IMR-90 (cell line): ENCODE measurements around the gene PELI1. TPM values are rescaled to one million over a fixed set of nuclear protein-coding genes. Genes with fewer than 3 reads are reported as not detected.

ENCODE experiments used
- ATAC-seq: fragments of 200-7000 bp; cut with Tn5 transposase; 2 replicates; pipeline ENCODE4 v1.9.1; 2020; ENCODE audit warnings: low read depth, mild to moderate bottlenecking, moderate library complexity
- BruUV-seq: library from RNA; stranded (reverse); fragments of 400-500 nt; replicated peaks from 2 replicates; lab custom pipeline; 2021; lab: Mats Ljungman, UMichigan
- CTCF ChIA-PET: fragments of 300-600 bp; formaldehyde crosslinking; extraction: SDS; loops from one replicate; lab custom pipeline; 2021; ENCODE audit warnings: antibody characterized with exemption; lab: Yijun Ruan, JAX
- POLR2A ChIA-PET: fragments of 300-600 bp; sonication (Branson Sonifier 250); formaldehyde crosslinking; loops from one replicate; lab custom pipeline; 2022; ENCODE audit warnings: antibody characterized with exemption; ENCODE audit not compliant: unreplicated experiment; lab: Charles Lee
- DNase-seq: peaks from one replicate; pipeline ENCODE4 v3.0.0; 2013
- H2AFZ ChIP-seq: replicated peaks from 2 replicates; pipeline ENCODE3; 2013; ENCODE audit warnings: low read length, mild to moderate bottlenecking; ENCODE audit not compliant: poor library complexity
- H2AK5ac ChIP-seq: 2 replicates; pipeline ENCODE4 v1.6.1; 2013; ENCODE audit warnings: low read depth, low read length, inconsistent platforms
- H2AK9ac ChIP-seq: replicated peaks from 2 replicates; pipeline ENCODE3; 2013; ENCODE audit warnings: mild to moderate bottlenecking, low read depth, low read length, moderate library complexity; ENCODE audit not compliant: poor library complexity
- H2BK120ac ChIP-seq: 2 replicates; pipeline ENCODE4 v1.6.1; 2013; ENCODE audit warnings: low read depth, low read length, inconsistent platforms
- H2BK15ac ChIP-seq: 3 replicates; pipeline ENCODE4 v1.6.1; 2013; ENCODE audit warnings: low read depth, low read length, inconsistent platforms
- H2BK20ac ChIP-seq: 2 replicates; pipeline ENCODE4 v1.6.1; 2013; ENCODE audit warnings: low read depth, mild to moderate bottlenecking, inconsistent platforms, low read length, moderate library complexity
- H2BK5ac ChIP-seq: 2 replicates; pipeline ENCODE4 v1.6.1; 2013; ENCODE audit warnings: mild to moderate bottlenecking, low read depth, low read length, inconsistent platforms; ENCODE audit not compliant: poor library complexity, severe bottlenecking
- H3K14ac ChIP-seq: replicated peaks from 2 replicates; pipeline ENCODE4 v1.6.1; 2013; ENCODE audit warnings: low read depth, low read length, inconsistent platforms
- H3K18ac ChIP-seq: 2 replicates; pipeline ENCODE4 v1.6.1; 2013; ENCODE audit warnings: low read depth, low read length, control low read depth
- H3K23ac ChIP-seq: 2 replicates; pipeline ENCODE4 v1.6.1; 2013; ENCODE audit warnings: low read depth, low read length, inconsistent platforms
- H3K27ac ChIP-seq: 2 replicates; pipeline ENCODE4 v1.5.1; 2013; ENCODE audit warnings: mild to moderate bottlenecking, control low read depth, low read length; ENCODE audit not compliant: insufficient read depth
- H3K27me3 ChIP-seq: 2 replicates; pipeline ENCODE4 v1.6.1; 2013; ENCODE audit warnings: low read length; ENCODE audit not compliant: control insufficient read depth, insufficient read depth
- H3K36me3 ChIP-seq: 2 replicates; pipeline ENCODE4 v1.6.1; 2013; ENCODE audit warnings: low read length, mixed read lengths; ENCODE audit not compliant: control insufficient read depth, insufficient read depth
- H3K4ac ChIP-seq: 2 replicates; pipeline ENCODE4 v1.6.1; 2013; ENCODE audit warnings: low read depth, low read length, inconsistent platforms
- H3K4me1 ChIP-seq: 2 replicates; pipeline ENCODE4 v1.6.1; 2013; ENCODE audit warnings: low read length, mixed read lengths; ENCODE audit not compliant: control insufficient read depth, insufficient read depth
- H3K4me2 ChIP-seq: 2 replicates; pipeline ENCODE4 v1.6.1; 2013; ENCODE audit warnings: low read depth, mild to moderate bottlenecking, control low read depth, low read length, moderate library complexity
- H3K4me3 ChIP-seq: 2 replicates; pipeline ENCODE4 v1.5.1; 2013; ENCODE audit warnings: low read depth, mild to moderate bottlenecking, control low read depth, low read length, moderate library complexity; ENCODE audit not compliant: insufficient read depth
- H3K56ac ChIP-seq: 2 replicates; pipeline ENCODE4 v1.6.1; 2013; ENCODE audit warnings: low read length, inconsistent platforms; ENCODE audit not compliant: insufficient read depth; ENCODE audit errors: extremely low read depth
- H3K79me1 ChIP-seq, 2 experiments: 2 replicates each; pipeline ENCODE4 v1.6.1; 2013; ENCODE audit warnings: low read length in 2 of 2, inconsistent platforms in 1 of 2, low read depth in 1 of 2
- H3K9ac ChIP-seq: 2 replicates; pipeline ENCODE4 v1.6.1; 2013; ENCODE audit warnings: low read depth, low read length, control low read depth
- H3K9me1 ChIP-seq: 2 replicates; pipeline ENCODE4 v1.6.1; 2013; ENCODE audit warnings: low read length, inconsistent platforms; ENCODE audit not compliant: insufficient read depth
- H3K9me3 ChIP-seq: 2 replicates; pipeline ENCODE4 v1.6.1; 2013; ENCODE audit warnings: low read length; ENCODE audit not compliant: control insufficient read depth, insufficient read depth
- H4K20me1 ChIP-seq: 2 replicates; pipeline ENCODE4 v1.6.1; 2013; ENCODE audit warnings: low read length, inconsistent platforms; ENCODE audit not compliant: insufficient read depth
- H4K5ac ChIP-seq: 2 replicates; pipeline ENCODE4 v1.6.1; 2013; ENCODE audit warnings: mild to moderate bottlenecking, low read depth, low read length, control low read depth
- H4K8ac ChIP-seq, 2 experiments: 2 replicates each; pipeline ENCODE4 v1.6.1; 2013; ENCODE audit warnings: low read depth in 2 of 2, low read length in 2 of 2, control low read depth in 1 of 2, inconsistent platforms in 1 of 2
- H4K91ac ChIP-seq: 2 replicates; pipeline ENCODE4 v1.6.1; 2013; ENCODE audit warnings: low read depth, low read length, inconsistent platforms; ENCODE audit not compliant: insufficient read depth
- BHLHE40 ChIP-seq: fragments of 150-350 bp; IDR thresholded peaks from 2 replicates; pipeline ENCODE4 v1.6.1; 2016; ENCODE audit warnings: mild to moderate bottlenecking, low read depth, low read length
- CEBPB ChIP-seq: IDR thresholded peaks from 2 replicates; pipeline ENCODE4 v1.6.1; 2012; ENCODE audit warnings: low read depth, low read length, improper control_type of control experiment
- CHD1 ChIP-seq: IDR thresholded peaks from 2 replicates; pipeline ENCODE4 v1.6.1; 2012; ENCODE audit warnings: low read depth, low read length, improper control_type of control experiment
- FOS ChIP-seq: fragments of 150-350 bp; IDR thresholded peaks from 2 replicates; pipeline ENCODE4 v1.6.1; 2016; ENCODE audit warnings: low read depth, low read length
- MAFK ChIP-seq: IDR thresholded peaks from 2 replicates; pipeline ENCODE4 v1.6.1; 2012; ENCODE audit warnings: low read depth, low read length, improper control_type of control experiment
- MXI1 ChIP-seq: IDR thresholded peaks from 2 replicates; pipeline ENCODE4 v1.6.1; 2012; ENCODE audit warnings: low read depth, mild to moderate bottlenecking, low read length, moderate library complexity, borderline replicate concordance
- NFE2L2 ChIP-seq: fragments of 150-350 bp; IDR thresholded peaks from 2 replicates; pipeline ENCODE4 v1.6.1; 2016; ENCODE audit warnings: low read depth, mild to moderate bottlenecking, low read length
- RAD21 ChIP-seq: IDR thresholded peaks from 2 replicates; pipeline ENCODE4 v1.6.1; 2012; ENCODE audit warnings: low read length, improper control_type of control experiment
- RCOR1 ChIP-seq: IDR thresholded peaks from 2 replicates; pipeline ENCODE4 v1.6.1; 2012; ENCODE audit warnings: mild to moderate bottlenecking, low read length, improper control_type of control experiment; ENCODE audit not compliant: insufficient replicate concordance
- RFX5 ChIP-seq: IDR thresholded peaks from 2 replicates; pipeline ENCODE4 v1.8.0; 2012; ENCODE audit warnings: low read depth, mild to moderate bottlenecking, low read length, moderate library complexity
- SMC3 ChIP-seq: fragments of 150-350 bp; IDR thresholded peaks from 2 replicates; pipeline ENCODE4 v1.6.1; 2016; ENCODE audit warnings: low read depth, mild to moderate bottlenecking, antibody characterized with exemption, low read length, moderate library complexity
- WGBS, 2 experiments: methylation state at CpG; one replicate each; pipeline versions ENCODE4 v1.1.5 to v1.1.7; 2013; ENCODE audit warnings: missing lambda C conversion rate in 2 of 2; ENCODE audit not compliant: insufficient read length in 1 of 2; ENCODE audit errors: extremely low coverage in 2 of 2; 5-methylcytosine and 5-hydroxymethylcytosine counted together
- dilution Hi-C: fragments of 300-500 bp; cut with HindIII; formaldehyde crosslinking; loops from one replicate; pipeline ENCODE4 v1.14.3; 2018; ENCODE audit warnings: low sequenced_read_pairs; ENCODE audit not compliant: unreplicated experiment
- in situ Hi-C: fragments of 300-500 bp; cut with MboI; formaldehyde crosslinking; loops from 3 replicates; pipeline ENCODE4 v1.14.3; 2019; ENCODE audit warnings: low sequenced_read_pairs, inconsistent platforms, mixed read lengths
- intact Hi-C: fragments of 100-400 bp; cut with micrococcal nuclease; formaldehyde crosslinking; loops from 2 replicates; pipeline ENCODE4 v1.10.0; 2022
- polyA plus RNA-seq, 3 experiments: library from polyadenylated mRNA; depleted of rRNA; stranded (reverse); fragments of >200 nt; gene quantifications; 2 replicates each; pipeline ENCODE4 v1.2.3, GENCODE V29; 2012; ENCODE audit warnings: low replicate concordance in 1 of 3
- total RNA-seq: library from RNA; depleted of rRNA; stranded (reverse); fragments of >200 nt; gene quantifications from 2 replicates; pipeline ENCODE4 v1.2.3, GENCODE V29; 2012
- TF ChIP-seq, protein P1 (sequence below): fragments of 150-350 bp; IDR thresholded peaks from 2 replicates; pipeline ENCODE4 v1.6.1; 2017; ENCODE audit warnings: mild to moderate bottlenecking, antibody characterized with exemption, low read length, low read depth

The PELI1 gene
- total and polyA plus RNA-seq, 2 of the 4 experiments (the other 2 are of a cell fraction): 2.2 to 2.5 TPM

DNA sequence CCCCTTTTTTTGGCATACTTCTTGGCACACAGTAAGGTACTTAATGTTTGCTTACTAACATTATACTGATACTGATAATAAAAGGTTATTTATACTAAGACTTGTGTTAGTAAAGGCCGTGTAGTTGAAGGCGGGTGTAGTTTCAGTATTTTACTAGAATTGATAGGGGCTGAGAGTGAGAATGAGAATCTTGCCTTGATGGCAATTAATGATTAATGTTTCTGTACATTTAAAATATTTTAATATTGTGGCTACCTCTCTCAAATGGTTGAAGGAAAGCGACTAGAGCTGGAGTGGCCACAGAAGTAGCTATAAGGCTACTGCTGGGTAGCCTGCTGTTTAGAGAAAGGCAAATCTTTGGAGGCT, 29.3 kb downstream of the PELI1 start:
- intact Hi-C loops: no loop called here
- ATAC-seq: no peak
- Histone ChIP-seq H3K27me3 (no peaks in the 10 kb centered on the region), H2BK120ac (peak overlapping the region; percentile 13; the same call in 1 of the 2 replicates), H3K56ac (no peak overlapping the region), H2BK20ac (no peak overlapping the region), H4K8ac (no peak overlapping the region), H3K9me3 (no peaks in the 10 kb centered on the region), H2AK9ac (no peak overlapping the region), H2BK5ac (no peak overlapping the region), H3K4ac (no peak overlapping the region), H2BK15ac (0 out of 3 replicates have a peak overlapping the region, but pooled peaks have one; percentile 20), H3K18ac (no peak overlapping the region), H3K23ac (no peak overlapping the region), H3K27ac (no peak overlapping the region), H3K4me3 (no peak overlapping the region), H4K91ac (no peak overlapping the region), H3K79me1 (no peaks in the 10 kb centered on the region; a peak in 2 of 4 replicates), H3K9ac (no peak overlapping the region), H4K5ac (no peak overlapping the region), H3K4me2 (no peak overlapping the region), H2AFZ (no peak overlapping the region), H3K36me3 (no peaks in the 10 kb centered on the region), H4K20me1 (no peaks in the 10 kb centered on the region), H3K14ac (no peak overlapping the region), H3K4me1 (no peaks in the 10 kb centered on the region; the same call in 1 of the 2 replicates), H2AK5ac (no peak overlapping the region), H3K9me1 (no peaks in the 10 kb centered on the region)
- POLR2A ChIA-PET: no interaction called here
- no TSS peak for BruUV-seq
- WGBS, 2 experiments: no CpG with 5 or more reads among the region's 3 CpGs
- no peak for DNase-seq
- CTCF ChIA-PET: interaction anchor here (1.5 kb wide), 1 partner anchor 16 kb away, joined by 3 read pairs; no protein-coding TSS in a partner anchor
- TF ChIP-seq RFX5: no peak
- no peak for TF ChIP-seq CHD1
- TF ChIP-seq RCOR1: no peak
- TF ChIP-seq, protein P1, sequence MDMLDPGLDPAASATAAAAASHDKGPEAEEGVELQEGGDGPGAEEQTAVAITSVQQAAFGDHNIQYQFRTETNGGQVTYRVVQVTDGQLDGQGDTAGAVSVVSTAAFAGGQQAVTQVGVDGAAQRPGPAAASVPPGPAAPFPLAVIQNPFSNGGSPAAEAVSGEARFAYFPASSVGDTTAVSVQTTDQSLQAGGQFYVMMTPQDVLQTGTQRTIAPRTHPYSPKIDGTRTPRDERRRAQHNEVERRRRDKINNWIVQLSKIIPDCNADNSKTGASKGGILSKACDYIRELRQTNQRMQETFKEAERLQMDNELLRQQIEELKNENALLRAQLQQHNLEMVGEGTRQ: no peak
- TF ChIP-seq FOS: no peak
- no peak for TF ChIP-seq MXI1
- TF ChIP-seq CEBPB: no peak
- TF ChIP-seq MAFK: no peak
- TF ChIP-seq SMC3: no peak
- no peak for TF ChIP-seq BHLHE40
- TF ChIP-seq RAD21: no peak
- TF ChIP-seq NFE2L2: no peak
- dilution Hi-C loops: no loop called here
- in situ Hi-C loops: no loop called here
